GM12874 (cell line): ENCODE data around the gene SHC3.

Experiments
- TF ChIP-seq, protein P1 (sequence below): IDR thresholded peaks from 2 replicates; pipeline ENCODE4 v1.5.1; 2011; ENCODE audit warnings: low read depth, mild to moderate bottlenecking, control low read depth, low read length, moderate library complexity; ENCODE audit not compliant: insufficient read depth

The SHC3 gene

DNA sequence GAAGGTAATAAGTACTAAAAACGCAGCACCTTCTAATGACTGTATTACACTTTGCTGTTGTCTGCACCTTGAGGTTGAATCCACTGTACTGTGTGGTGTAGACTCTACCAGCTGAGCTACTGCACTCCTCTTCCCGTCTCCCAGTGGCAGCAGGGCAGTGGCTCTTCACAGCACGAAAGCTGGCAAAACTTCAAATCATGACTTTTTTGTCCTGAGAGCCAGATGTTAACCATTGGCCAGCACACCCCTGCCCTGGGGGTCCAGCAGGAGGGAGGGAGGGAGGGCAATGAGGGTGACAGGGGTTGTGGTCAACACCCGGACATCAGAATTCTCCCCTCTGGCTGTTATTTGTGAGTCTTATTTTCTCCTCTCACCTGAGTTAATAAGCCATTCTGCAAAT is 11.8 kb downstream of the SHC3 start:
- TF ChIP-seq, protein P1, sequence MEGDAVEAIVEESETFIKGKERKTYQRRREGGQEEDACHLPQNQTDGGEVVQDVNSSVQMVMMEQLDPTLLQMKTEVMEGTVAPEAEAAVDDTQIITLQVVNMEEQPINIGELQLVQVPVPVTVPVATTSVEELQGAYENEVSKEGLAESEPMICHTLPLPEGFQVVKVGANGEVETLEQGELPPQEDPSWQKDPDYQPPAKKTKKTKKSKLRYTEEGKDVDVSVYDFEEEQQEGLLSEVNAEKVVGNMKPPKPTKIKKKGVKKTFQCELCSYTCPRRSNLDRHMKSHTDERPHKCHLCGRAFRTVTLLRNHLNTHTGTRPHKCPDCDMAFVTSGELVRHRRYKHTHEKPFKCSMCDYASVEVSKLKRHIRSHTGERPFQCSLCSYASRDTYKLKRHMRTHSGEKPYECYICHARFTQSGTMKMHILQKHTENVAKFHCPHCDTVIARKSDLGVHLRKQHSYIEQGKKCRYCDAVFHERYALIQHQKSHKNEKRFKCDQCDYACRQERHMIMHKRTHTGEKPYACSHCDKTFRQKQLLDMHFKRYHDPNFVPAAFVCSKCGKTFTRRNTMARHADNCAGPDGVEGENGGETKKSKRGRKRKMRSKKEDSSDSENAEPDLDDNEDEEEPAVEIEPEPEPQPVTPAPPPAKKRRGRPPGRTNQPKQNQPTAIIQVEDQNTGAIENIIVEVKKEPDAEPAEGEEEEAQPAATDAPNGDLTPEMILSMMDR = no peak

DNA sequence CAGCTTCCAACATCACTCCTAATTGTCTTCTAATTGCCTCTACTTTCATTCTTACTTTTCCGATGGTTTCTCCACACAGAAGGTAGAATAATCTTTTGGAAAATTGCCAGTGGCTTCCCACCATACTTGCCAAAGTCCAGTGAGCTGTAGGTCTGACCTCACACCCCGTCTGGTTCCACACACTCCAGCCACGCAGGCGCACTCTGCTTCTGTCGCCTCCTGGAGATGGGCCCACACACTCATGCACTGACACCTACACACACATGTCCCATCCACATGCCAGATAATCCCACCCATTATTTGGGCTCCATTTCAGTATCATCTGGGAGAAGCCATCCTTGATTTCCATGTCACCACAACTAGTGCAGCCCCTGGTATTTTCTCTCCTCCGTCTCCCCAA is 12.7 kb downstream of the SHC3 start:
- TF ChIP-seq, protein P1 = no peak

DNA sequence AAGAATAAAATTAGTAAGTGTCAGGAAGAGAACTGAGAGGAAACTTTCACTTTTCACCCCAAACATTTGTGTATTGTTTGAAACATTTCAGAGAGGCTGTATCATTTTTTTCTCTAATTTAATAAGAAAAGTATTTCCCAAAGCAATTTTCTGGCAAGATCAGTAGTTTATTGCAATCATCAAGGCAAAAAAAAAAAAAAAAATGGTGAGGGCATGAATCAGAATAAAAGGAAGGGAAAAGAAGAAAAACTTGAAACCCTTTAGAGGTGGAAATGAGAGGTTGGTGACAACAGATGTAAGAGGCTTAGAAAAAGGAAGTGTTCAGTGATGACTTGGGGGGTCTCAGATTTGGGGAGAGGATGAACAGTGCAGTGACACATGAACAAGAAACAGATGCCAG is 13.3 kb downstream of the SHC3 start:
- TF ChIP-seq, protein P1 = no peak

DNA sequence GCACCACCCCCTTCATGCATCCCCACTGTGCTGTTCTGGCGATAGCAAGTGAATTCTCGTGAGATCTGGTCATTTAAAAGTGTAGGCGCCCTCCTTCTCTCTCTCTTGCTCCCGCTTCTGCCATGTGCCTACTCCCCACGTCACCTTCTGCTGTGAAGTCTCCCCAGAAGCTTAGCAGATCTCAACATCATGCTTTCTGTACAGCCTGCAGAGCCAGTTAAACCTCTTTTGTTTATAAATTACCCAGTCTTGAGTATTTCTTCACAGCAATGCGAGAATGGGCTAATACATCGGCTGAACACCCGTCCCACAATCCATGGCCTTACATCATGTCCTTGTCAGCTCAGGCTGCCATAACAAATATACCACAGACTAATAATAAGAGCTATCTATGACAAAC is 17.4 kb downstream of the SHC3 start:
- TF ChIP-seq, protein P1 = no peak

DNA sequence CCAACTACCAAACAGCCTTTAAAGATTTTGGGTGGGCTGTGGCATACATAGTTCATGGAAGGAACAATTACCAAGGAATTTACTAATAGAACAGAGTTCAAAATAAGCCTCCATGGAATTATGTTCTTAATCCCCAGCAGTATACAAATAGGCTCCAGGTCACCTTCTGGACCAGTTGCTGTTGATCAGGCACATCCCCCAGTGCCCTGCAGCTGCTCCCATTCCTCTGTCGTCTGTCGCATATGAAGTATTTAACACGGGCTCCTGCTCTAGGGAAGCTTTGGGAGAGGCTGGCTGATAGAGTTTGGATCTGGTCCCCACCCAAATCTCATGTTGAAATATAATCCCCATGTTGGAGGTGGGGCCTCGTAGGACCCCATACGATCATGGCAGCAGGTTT is 17.8 kb downstream of the SHC3 start:
- TF ChIP-seq, protein P1 = no peak

DNA sequence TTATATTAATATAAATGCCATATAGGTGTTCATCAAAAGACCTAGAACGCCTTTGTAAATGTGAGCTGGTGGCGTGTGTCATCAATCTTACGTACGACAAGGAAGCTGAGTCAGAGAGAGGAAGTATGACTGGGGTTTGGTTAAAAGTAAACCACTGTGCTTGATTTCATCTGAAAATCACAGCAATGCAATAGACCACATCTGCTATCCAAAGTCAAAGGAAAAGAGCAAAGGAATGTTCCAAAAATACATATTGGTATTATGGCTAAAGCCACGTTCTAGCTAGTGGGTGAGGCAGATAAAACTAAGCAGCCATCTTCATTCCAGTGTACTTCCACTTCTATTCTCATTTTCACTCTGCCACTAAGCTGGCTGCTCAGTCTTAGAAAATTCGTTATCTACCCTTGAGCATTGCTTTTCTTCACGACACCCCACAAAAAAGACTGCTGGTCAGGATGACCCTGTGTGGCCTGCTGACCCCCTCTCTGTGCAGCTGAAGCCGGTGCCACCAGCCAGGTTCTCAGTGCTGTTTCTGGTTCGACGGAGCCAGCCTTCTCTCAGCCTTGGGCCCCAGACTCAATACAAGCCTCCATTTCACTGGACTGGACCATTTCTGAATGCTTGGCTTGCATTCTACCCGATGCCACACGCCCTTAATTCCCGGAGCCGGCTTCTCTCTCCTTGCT is 23.8 kb downstream of the SHC3 start:
- TF ChIP-seq, protein P1 = no peak

DNA sequence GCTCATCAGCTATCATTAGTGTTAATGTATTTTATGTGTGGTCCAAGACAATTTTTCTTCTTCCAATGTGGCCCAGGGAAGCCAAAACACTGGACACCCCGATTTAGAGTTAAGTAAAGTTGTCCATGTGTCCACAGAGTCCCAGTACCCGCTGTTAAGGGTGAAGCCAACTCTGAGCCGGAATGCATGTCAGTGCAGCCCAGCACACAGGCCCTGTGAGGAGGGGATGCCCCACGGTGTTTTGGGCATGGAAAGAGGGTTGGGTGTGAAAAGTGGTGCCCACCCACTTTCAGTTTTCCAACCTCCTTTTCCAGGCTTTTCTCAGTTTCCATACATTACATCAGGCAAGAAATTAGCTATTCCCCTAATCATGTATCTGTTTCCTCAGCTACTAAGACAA is 24.4 kb downstream of the SHC3 start:
- TF ChIP-seq, protein P1 = no peak
